BJ (cell line): Measurements from ENCODE around the gene EPHA1. TPM values are rescaled to one million over a fixed set of nuclear protein-coding genes. Genes with fewer than 3 reads are reported as not detected.

Source experiments
- CTCF ChIA-PET: fragments of 350-600 bp; formaldehyde crosslinking; extraction: SDS; loops from one replicate; lab custom pipeline; 2021; ENCODE audit warnings: antibody characterized with exemption, inconsistent platforms; lab: Yijun Ruan, JAX
- POLR2A ChIA-PET: fragments of 300-600 bp; sonication (Branson Sonifier 250); formaldehyde crosslinking; extraction: SDS; loops from one replicate; lab custom pipeline; 2021; ENCODE audit warnings: antibody characterized with exemption; lab: Charles Lee
- DNase-seq: peaks from one replicate; pipeline ENCODE4 v3.0.0-alpha.2; 2011; ENCODE audit warnings: low read depth
- H3K27me3 ChIP-seq: 2 replicates; pipeline ENCODE4 v1.6.0; 2011; ENCODE audit warnings: low read length; ENCODE audit not compliant: control insufficient read depth, insufficient read depth
- H3K36me3 ChIP-seq: 2 replicates; pipeline ENCODE4 v1.5.1; 2011; ENCODE audit warnings: low read length; ENCODE audit not compliant: control insufficient read depth, insufficient read depth
- H3K4me3 ChIP-seq: 2 replicates; pipeline ENCODE4 v1.5.1; 2011; ENCODE audit warnings: low read depth, mild to moderate bottlenecking, control low read depth, low read length
- polyA plus RNA-seq: library from polyadenylated mRNA; depleted of rRNA; stranded (reverse); fragments of >200 nt; gene quantifications from 2 replicates; pipeline ENCODE4 v1.2.3, GENCODE V29; 2011
- TF ChIP-seq, protein P1 (sequence below): IDR thresholded peaks from 2 replicates; pipeline ENCODE4 v1.5.1; 2011; ENCODE audit warnings: low read depth, mild to moderate bottlenecking, control low read depth, inconsistent platforms, low read length, moderate library complexity; ENCODE audit not compliant: insufficient read depth

The EPHA1 gene
- polyA plus RNA-seq, 1 experiment = 0.05 TPM

DNA sequence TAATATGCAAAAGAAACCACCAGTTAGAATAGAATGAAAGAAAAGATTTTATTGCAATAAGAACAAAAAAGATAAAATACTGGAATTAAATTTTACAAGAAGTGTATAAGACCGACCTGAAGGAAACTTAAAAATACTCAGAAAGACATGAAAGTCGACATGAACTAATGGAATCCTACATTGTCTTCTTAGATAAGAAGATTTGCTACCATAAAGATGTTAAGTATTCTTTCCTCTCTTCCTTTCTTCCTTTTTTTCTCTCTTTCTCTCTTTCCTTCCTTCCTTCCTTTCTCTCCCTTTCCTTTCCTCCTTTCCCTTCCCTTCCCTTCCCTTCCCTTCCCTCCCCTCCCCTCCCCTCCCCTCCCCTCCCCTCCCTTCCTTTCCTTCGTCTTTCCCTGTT, 41.1 kb upstream of the EPHA1 start:
- ChIA-PET POLR2A (interaction anchor here (0.6 kb wide), 1 partner anchor 10 kb away, joined by 14 read pairs; no protein-coding TSS in a partner anchor), CTCF (no interaction called here)
- DNase-seq = no peak
- H3K36me3 ChIP-seq = no peaks in the 10 kb centered on the region
- TF ChIP-seq, protein P1, sequence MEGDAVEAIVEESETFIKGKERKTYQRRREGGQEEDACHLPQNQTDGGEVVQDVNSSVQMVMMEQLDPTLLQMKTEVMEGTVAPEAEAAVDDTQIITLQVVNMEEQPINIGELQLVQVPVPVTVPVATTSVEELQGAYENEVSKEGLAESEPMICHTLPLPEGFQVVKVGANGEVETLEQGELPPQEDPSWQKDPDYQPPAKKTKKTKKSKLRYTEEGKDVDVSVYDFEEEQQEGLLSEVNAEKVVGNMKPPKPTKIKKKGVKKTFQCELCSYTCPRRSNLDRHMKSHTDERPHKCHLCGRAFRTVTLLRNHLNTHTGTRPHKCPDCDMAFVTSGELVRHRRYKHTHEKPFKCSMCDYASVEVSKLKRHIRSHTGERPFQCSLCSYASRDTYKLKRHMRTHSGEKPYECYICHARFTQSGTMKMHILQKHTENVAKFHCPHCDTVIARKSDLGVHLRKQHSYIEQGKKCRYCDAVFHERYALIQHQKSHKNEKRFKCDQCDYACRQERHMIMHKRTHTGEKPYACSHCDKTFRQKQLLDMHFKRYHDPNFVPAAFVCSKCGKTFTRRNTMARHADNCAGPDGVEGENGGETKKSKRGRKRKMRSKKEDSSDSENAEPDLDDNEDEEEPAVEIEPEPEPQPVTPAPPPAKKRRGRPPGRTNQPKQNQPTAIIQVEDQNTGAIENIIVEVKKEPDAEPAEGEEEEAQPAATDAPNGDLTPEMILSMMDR = no peak
- H3K27me3 ChIP-seq = no peaks in the 10 kb centered on the region; the same call in 1 of the 2 replicates
- no peak overlapping the region for H3K4me3 ChIP-seq

DNA sequence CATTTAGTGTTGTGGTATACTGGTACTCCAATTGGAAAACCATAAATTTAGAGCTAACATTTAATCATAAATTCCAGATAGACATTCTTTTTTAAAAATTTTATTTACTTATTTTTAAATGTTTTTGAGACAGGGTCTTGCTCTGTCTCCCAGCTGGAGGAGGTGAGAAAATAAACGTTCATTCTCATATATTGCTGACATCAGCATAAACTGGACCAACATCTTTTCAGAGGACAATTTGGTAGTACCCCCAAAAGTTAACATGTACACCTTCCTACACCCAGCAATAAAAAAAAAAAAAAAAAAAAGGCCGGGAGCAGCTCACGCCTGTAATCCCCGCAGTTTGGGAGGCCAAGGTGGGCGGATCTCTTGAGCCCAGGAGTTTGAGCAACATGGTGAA, 39.8 kb upstream of the EPHA1 start:
- ChIA-PET CTCF (interaction anchor here (0.7 kb wide), 1 partner anchor 452 kb away, joined by 3 read pairs; no protein-coding TSS in a partner anchor), POLR2A (no interaction called here)
- TF ChIP-seq, protein P1 = no peak
- H3K27me3 ChIP-seq = no peaks in the 10 kb centered on the region; the same call in 1 of the 2 replicates
- H3K4me3 ChIP-seq = no peak overlapping the region
- H3K36me3 ChIP-seq = no peaks in the 10 kb centered on the region
- DNase-seq = no peak

DNA sequence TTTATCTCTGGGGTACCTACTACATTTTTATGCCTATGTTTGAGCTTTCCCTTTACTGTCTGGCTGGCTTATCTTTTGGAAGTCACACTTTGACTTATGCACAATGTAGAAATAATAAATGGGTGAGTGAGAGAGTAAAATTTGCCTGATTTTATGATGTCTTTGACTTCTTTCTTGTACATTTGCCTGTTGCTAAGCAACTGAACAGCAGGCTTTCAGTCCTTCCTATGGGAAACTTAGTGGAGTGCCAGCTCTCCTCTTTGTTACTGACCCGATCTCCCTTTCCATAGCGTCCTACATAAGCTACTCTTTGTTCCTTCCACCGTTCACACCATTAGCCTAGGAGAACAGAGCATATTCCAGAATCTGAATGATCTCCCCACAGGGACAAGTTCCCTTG, 38.8 kb upstream of the EPHA1 start:
- Histone ChIP-seq H3K4me3 (no peak overlapping the region), H3K36me3 (no peaks in the 10 kb centered on the region), H3K27me3 (no peaks in the 10 kb centered on the region; the same call in 1 of the 2 replicates)
- TF ChIP-seq, protein P1 = no peak
- ChIA-PET CTCF (no interaction called here), POLR2A (interaction anchor here (0.7 kb wide), 1 partner anchor 216 kb away, joined by 4 read pairs; no protein-coding TSS in a partner anchor)
- no peak for DNase-seq

DNA sequence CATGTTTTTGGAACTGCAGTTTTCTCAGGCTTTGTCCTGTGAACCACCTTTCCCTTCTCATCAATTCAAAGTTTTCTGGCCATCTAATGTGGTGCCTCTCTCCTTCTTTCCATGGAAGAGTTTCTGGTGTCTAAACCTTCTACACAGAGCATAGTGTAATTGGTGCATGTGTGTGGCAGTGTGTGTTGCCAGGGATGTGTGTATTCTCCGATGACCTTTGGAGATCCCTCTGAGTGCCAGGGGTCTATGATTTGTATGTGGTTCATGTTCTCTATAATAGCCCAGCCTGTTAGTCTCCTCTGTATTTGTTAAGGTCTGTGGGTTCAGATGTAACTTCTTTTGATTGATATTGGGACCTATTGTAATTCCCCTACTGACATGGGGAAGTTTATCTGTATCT, 36.1 kb upstream of the EPHA1 start:
- DNase-seq = no peak
- TF ChIP-seq, protein P1 = no peak
- ChIA-PET POLR2A (no interaction called here), CTCF (interaction anchor here (0.6 kb wide), 1 partner anchor 454 kb away, joined by 3 read pairs; no protein-coding TSS in a partner anchor)
- no peak overlapping the region for H3K4me3 ChIP-seq
- H3K36me3 ChIP-seq = no peaks in the 10 kb centered on the region
- no peaks in the 10 kb centered on the region; the same call in 1 of the 2 replicates for H3K27me3 ChIP-seq

DNA sequence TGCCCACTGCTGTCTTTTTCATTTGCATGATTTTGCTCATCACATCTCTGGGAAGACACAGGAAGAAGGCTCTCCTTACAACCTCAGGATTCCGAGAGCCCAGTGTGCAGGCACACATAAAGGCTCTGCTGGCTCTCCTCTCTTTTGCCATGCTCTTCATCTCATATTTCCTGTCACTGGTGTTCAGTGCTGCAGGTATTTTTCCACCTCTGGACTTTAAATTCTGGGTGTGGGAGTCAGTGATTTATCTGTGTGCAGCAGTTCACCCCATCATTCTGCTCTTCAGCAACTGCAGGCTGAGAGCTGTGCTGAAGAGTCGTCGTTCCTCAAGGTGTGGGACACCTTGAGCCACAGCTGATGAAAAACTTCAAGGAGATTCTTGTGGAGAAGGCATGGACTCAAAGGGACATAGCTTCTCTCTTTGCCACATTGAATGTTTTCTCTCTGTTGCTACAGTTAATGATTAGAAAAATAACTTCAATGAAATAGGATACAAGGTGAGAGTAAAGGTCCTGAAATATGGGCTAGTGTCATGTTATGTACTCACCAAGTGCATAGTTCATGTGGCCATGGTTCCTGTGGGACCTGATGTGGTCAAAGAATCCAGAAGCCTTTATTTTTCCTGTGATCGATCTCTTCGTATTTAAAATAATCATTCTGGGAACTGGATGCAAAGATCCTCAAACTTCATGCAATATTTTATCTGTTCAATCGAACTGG, 35.6 kb upstream of the EPHA1 start:
- H3K36me3 ChIP-seq = no peaks in the 10 kb centered on the region
- TF ChIP-seq, protein P1 = no peak
- no peaks in the 10 kb centered on the region; the same call in 1 of the 2 replicates for H3K27me3 ChIP-seq
- no peak for DNase-seq
- ChIA-PET POLR2A (no interaction called here), CTCF (interaction anchor here (0.6 to 1.1 kb wide), 2 partner anchors 8 to 454 kb away, joined by 3 read pairs; no protein-coding TSS in a partner anchor)
- no peak overlapping the region for H3K4me3 ChIP-seq
